Measurements from ENCODE around the gene C16orf54.

- TF ChIP-seq CTCF (IDR thresholded peaks at IDR 0.05) (no peak), POLR2A (IDR thresholded peaks at IDR 0.05) (no peak)
Observed at GRCh38 chr16:29714972-29715371, 30.8 kb downstream of the C16orf54 start.
